Caco-2 (cell line): ENCODE data around the gene AGMO. TPM values are rescaled to one million over a fixed set of nuclear protein-coding genes. Genes with fewer than 3 reads are reported as not detected.

Source experiments
- BruUV-seq: library from RNA; stranded (reverse); fragments of 400-500 nt; replicated peaks from 2 replicates; lab custom pipeline; 2021; lab: Mats Ljungman, UMichigan
- CTCF ChIA-PET: fragments of 300-600 bp; sonication (Branson Sonifier 250); formaldehyde crosslinking; loops from one replicate; lab custom pipeline; 2022; ENCODE audit warnings: antibody characterized with exemption; lab: Charles Lee
- POLR2A ChIA-PET: fragments of 300-600 bp; sonication (Branson Sonifier 250); formaldehyde crosslinking; loops from one replicate; lab custom pipeline; 2022; ENCODE audit warnings: antibody characterized with exemption; lab: Charles Lee
- DNase-seq, 2 experiments: peaks; one replicate each; pipeline versions ENCODE4 v3.0.0 to v3.0.0-alpha.2; 2020 to 2022
- H3K27me3 ChIP-seq: replicated peaks from 2 replicates; pipeline ENCODE4 v1.6.0; 2011; ENCODE audit warnings: low read length; ENCODE audit not compliant: control insufficient read depth, insufficient read depth
- H3K36me3 ChIP-seq: 2 replicates; pipeline ENCODE4 v1.5.1; 2011; ENCODE audit warnings: low read length; ENCODE audit not compliant: control insufficient read depth, insufficient read depth
- H3K4me1 ChIP-seq: fragments of 250-450 bp; sonication (Bioruptor Pico); 2 replicates; pipeline ENCODE4 v1.5.1; 2020; ENCODE audit warnings: mild to moderate bottlenecking
- H3K4me3 ChIP-seq: 2 replicates; pipeline ENCODE4 v1.5.1; 2011; ENCODE audit warnings: low read depth, mild to moderate bottlenecking, control low read depth, low read length
- H3K9me3 ChIP-seq: fragments of 250-450 bp; sonication (Bioruptor Pico); 2 replicates; pipeline ENCODE4 v1.5.1; 2020; ENCODE audit warnings: mild to moderate bottlenecking, moderate library complexity
- H3K27ac Mint-ChIP-seq: one replicate; pipeline ENCODE4 v1.8.0; 2022; ENCODE audit warnings: mixed read lengths; ENCODE audit not compliant: unreplicated experiment
- H3K27me3 Mint-ChIP-seq: one replicate; pipeline ENCODE4 v1.8.0; 2022; ENCODE audit warnings: mixed read lengths; ENCODE audit not compliant: insufficient read depth, unreplicated experiment
- H3K36me3 Mint-ChIP-seq: one replicate; pipeline ENCODE4 v1.8.0; 2022; ENCODE audit warnings: mild to moderate bottlenecking, mixed read lengths; ENCODE audit not compliant: insufficient read depth, unreplicated experiment
- H3K4me1 Mint-ChIP-seq: one replicate; pipeline ENCODE4 v1.8.0; 2022; ENCODE audit warnings: low read depth, mixed read lengths; ENCODE audit not compliant: unreplicated experiment
- H3K4me3 Mint-ChIP-seq: one replicate; pipeline ENCODE4 v1.8.0; 2022; ENCODE audit warnings: mild to moderate bottlenecking, moderate library complexity, mixed read lengths; ENCODE audit not compliant: unreplicated experiment
- H3K9me3 Mint-ChIP-seq: one replicate; pipeline ENCODE4 v1.8.0; 2022; ENCODE audit warnings: mixed read lengths; ENCODE audit not compliant: unreplicated experiment
- intact Hi-C: fragments of 100-400 bp; cut with micrococcal nuclease; formaldehyde crosslinking; loops from one replicate; pipeline ENCODE4 v1.10.0; 2022; ENCODE audit not compliant: unreplicated experiment
- total RNA-seq: library from RNA; stranded (reverse); gene quantifications from 2 replicates; pipeline ENCODE4 v1.2.3, GENCODE V29; 2022
- TF ChIP-seq, protein P1 (sequence below), 2 experiments: fragments of 200-600 bp in 1 of 2; IDR thresholded peaks; 1 replicate in 1 of 2; 2 replicates in 1 of 2; pipeline versions ENCODE4 v1.5.1 to v1.8.0; 2011 to 2022; ENCODE audit warnings: antibody characterized with exemption in 1 of 2, control low read depth in 1 of 2, inconsistent platforms in 1 of 2, low read depth in 1 of 2, low read length in 1 of 2, mild to moderate bottlenecking in 1 of 2, moderate library complexity in 1 of 2; ENCODE audit not compliant: insufficient read depth in 1 of 2, severe bottlenecking in 1 of 2, unreplicated experiment in 1 of 2

The AGMO gene
- total RNA-seq, 1 experiment from 2014 or later, result 0.16 TPM

DNA sequence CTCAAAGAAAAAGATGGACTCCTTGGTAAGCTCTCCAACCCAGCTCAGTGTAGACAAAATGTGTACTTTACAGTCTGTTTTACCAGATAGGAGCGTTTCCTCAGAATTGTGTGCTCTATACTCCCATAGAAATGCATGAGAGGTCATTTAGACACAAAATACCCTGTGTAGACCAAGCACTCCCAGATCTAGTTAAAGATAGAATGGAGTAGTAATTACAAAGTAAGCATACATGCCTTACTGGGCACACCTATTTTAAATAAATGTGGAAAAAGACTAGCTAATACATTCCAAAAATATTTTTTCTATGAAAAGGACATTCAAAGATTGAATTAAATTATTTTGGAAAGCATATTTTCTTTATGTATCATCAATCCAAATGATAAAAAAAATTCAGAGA is 387.3 kb downstream of the AGMO start:
- H3K27me3 ChIP-seq, result no peaks in the 10 kb centered on the region
- POLR2A ChIA-PET, result no interaction called here
- Mint-ChIP-seq H3K4me3 (no peak overlapping the region), H3K27ac (no peak overlapping the region), H3K9me3 (no peaks in the 10 kb centered on the region), H3K36me3 (no peaks in the 10 kb centered on the region), H3K4me1 (no peaks in the 10 kb centered on the region), H3K27me3 (no peaks in the 10 kb centered on the region)
- DNase-seq, result no peak
- no peaks in the 10 kb centered on the region for H3K9me3 ChIP-seq
- H3K36me3 ChIP-seq, result no peaks in the 10 kb centered on the region
- intact Hi-C loops, result no loop called here
- TF ChIP-seq, protein P1, sequence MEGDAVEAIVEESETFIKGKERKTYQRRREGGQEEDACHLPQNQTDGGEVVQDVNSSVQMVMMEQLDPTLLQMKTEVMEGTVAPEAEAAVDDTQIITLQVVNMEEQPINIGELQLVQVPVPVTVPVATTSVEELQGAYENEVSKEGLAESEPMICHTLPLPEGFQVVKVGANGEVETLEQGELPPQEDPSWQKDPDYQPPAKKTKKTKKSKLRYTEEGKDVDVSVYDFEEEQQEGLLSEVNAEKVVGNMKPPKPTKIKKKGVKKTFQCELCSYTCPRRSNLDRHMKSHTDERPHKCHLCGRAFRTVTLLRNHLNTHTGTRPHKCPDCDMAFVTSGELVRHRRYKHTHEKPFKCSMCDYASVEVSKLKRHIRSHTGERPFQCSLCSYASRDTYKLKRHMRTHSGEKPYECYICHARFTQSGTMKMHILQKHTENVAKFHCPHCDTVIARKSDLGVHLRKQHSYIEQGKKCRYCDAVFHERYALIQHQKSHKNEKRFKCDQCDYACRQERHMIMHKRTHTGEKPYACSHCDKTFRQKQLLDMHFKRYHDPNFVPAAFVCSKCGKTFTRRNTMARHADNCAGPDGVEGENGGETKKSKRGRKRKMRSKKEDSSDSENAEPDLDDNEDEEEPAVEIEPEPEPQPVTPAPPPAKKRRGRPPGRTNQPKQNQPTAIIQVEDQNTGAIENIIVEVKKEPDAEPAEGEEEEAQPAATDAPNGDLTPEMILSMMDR (IDR thresholded peaks at IDR 0.05; ENCODE audit: insufficient read depth in 1 of 2, low read depth in 1 of 2, low read length in 1 of 2, severe bottlenecking in 1 of 2, unreplicated experiment in 1 of 2), result no peak
- no peaks in the 10 kb centered on the region for H3K4me1 ChIP-seq
- CTCF ChIA-PET, result no interaction called here
- H3K4me3 ChIP-seq, result no peak overlapping the region
- no TSS peak for BruUV-seq

- no peaks in the 10 kb centered on the region for H3K4me1 ChIP-seq
- no peaks in the 10 kb centered on the region for H3K9me3 Mint-ChIP-seq
- no peaks in the 10 kb centered on the region for H3K27me3 ChIP-seq
- H3K27ac Mint-ChIP-seq, result no peak overlapping the region
- TF ChIP-seq, protein P1 (IDR thresholded peaks at IDR 0.05; ENCODE audit: insufficient read depth in 1 of 2, low read depth in 1 of 2, low read length in 1 of 2, severe bottlenecking in 1 of 2, unreplicated experiment in 1 of 2), result no peak
- ChIA-PET CTCF (no interaction called here), POLR2A (no interaction called here)
- H3K9me3 ChIP-seq, result no peaks in the 10 kb centered on the region
- no peak overlapping the region for H3K4me3 Mint-ChIP-seq
- intact Hi-C loops, result no loop called here
- no peaks in the 10 kb centered on the region for H3K4me1 Mint-ChIP-seq
- H3K36me3 Mint-ChIP-seq, result no peaks in the 10 kb centered on the region
- no peaks in the 10 kb centered on the region for H3K27me3 Mint-ChIP-seq
- BruUV-seq, result no TSS peak
- no peak overlapping the region for H3K4me3 ChIP-seq
- no peak for DNase-seq
- H3K36me3 ChIP-seq, result no peaks in the 10 kb centered on the region
Observed at GRCh38 chr7:15168489-15168888, 393.3 kb downstream of the AGMO start.

- no peak overlapping the region for H3K4me3 ChIP-seq
- H3K4me3 Mint-ChIP-seq, result no peak overlapping the region
- no peaks in the 10 kb centered on the region for H3K27me3 ChIP-seq
- no peaks in the 10 kb centered on the region for H3K36me3 Mint-ChIP-seq
- H3K4me1 Mint-ChIP-seq, result no peaks in the 10 kb centered on the region
- H3K9me3 Mint-ChIP-seq, result no peaks in the 10 kb centered on the region
- H3K27ac Mint-ChIP-seq, result no peak overlapping the region
- TF ChIP-seq, protein P1 (IDR thresholded peaks at IDR 0.05; ENCODE audit: insufficient read depth in 1 of 2, low read depth in 1 of 2, low read length in 1 of 2, severe bottlenecking in 1 of 2, unreplicated experiment in 1 of 2), result no peak
- H3K9me3 ChIP-seq, result no peaks in the 10 kb centered on the region
- H3K4me1 ChIP-seq, result no peaks in the 10 kb centered on the region
- ChIA-PET CTCF (interaction anchor here (0.8 kb wide), 1 partner anchor 151 kb away, joined by 3 read pairs; no protein-coding TSS in a partner anchor), POLR2A (no interaction called here)
- H3K27me3 Mint-ChIP-seq, result no peaks in the 10 kb centered on the region
- peak; percentile 34 to 60 for DNase-seq
- no TSS peak for BruUV-seq
- no peaks in the 10 kb centered on the region for H3K36me3 ChIP-seq
- intact Hi-C loops, result loop anchor here (2.0 kb wide), 1 partner anchor 41 kb away; no protein-coding TSS in a partner anchor
Observed at GRCh38 chr7:15167912-15168311, 393.9 kb downstream of the AGMO start.
